ENCODE data around the gene LYRM4.

Gene LYRM4

DNA sequence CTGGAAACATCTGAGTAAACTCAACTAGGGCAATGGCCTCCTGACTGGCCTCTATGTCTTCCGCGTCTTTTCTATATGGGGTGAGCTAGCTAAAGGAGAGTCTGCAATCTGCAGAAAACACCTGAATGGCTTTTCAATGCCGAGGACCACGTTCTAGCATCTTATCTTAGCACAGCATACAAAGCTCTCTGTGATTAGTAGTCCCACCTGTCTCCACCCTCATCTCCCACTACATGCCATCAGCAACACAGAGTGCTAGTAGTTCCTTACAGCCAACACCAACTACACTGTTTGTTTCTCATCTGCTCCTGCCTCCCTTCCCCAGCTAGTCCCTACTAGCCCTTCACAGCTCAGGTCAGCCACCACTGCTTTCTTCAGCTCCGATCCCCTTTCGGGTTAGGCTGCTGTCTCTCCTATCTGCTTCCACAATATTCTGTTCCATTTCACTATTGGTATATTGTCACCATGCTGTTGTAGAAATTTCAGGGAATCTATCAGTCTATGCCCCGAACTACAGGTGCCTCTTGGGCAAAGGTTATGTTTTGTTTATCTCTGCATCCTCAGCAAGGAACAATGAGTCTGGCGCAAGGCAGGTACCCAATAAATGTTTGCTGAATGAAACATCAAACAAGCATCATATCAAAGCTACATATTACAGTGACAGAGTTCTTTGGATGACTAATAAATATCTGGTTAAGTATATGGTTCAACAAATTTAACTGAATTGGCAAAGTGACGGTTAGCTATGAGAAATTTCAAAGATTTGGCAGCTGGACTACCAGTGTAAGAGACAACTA, 12.2 kb downstream of the LYRM4 start:
- DNase-seq (ENCODE audit: low read depth, low spot score), result no peak
- peak overlapping the region; percentile 71 for H3K27ac ChIP-seq

DNA sequence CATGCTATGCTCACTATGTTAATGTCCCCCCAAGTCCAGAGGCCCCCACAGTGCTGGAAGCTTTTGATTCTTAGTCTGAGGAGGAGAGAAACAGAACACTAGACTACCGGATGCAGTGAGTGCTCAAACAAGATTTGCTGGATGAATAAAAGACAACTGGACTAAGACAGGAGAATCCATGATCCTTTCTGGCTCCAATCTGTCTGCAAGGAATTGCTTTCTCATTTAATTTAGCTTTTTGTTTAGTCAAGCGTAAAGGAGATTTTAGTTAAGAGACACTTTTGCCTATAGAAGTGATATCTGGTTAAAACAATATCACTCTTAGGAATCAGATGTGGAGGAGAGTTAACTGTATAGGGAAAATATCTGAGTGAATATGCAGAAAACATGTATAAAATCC, 13.5 kb downstream of the LYRM4 start:
- DNase-seq (ENCODE audit: low read depth, low spot score), result no peak

GRCh38 chr6:5246141-5247097, 14.3 kb downstream of the LYRM4 start:
- no peak for DNase-seq (ENCODE audit: low read depth, low spot score)

More for the DNA sequence above, 13.5 kb downstream of the LYRM4 start:
- H3K27ac ChIP-seq, result no peak overlapping the region

GRCh38 chr6:5243069-5243468, 17.7 kb downstream of the LYRM4 start:
- no peak overlapping the region for H3K27ac ChIP-seq
- DNase-seq (ENCODE audit: low read depth, low spot score), result no peak

More at GRCh38 chr6:5246141-5247097, 14.3 kb downstream of the LYRM4 start:
- no peak overlapping the region for H3K27ac ChIP-seq

DNA sequence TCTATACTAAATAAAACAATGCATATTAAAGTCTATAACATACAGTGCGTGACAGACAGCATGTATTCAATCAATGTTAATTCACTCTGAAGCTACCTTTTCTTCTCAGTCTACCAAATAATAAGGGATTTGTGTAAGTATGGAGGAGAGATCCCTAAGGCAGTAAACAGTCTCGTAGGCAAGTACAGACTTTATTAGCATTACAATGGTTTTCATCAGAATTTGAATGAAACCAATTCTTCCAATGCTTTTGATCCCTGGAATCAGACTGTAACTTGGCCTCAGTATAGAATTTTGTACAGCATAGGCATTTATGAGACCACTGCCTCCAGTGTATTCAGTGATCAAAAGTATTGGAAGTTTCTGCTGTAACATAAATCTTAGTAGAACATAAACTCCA, 19.5 kb downstream of the LYRM4 start:
- DNase-seq (ENCODE audit: low read depth, low spot score), result no peak
- H3K27ac ChIP-seq, result no peak overlapping the region

- no peak for DNase-seq (ENCODE audit: low read depth, low spot score)
- no peak overlapping the region for H3K27ac ChIP-seq
Observed at GRCh38 chr6:5238336-5238735, 22.4 kb downstream of the LYRM4 start.

DNA sequence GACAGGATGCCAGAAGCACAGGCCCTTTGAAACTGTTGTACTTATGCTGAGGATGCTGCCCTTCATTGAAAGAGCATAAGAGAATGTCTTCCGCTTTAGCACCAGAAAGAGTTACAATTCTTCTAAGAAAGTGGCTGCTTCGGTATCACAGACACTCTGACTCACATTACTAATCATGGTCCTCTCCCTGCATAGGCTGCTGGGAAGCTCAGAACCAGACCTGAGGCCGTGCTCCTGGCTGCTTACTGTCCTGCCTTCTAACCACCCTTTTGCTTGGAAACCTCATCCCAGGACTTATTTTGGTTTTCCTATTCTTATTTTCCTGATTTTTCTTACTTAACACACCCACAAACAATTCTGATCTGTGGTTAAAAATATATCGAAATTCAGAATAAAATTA, 22.9 kb downstream of the LYRM4 start:
- H3K27ac ChIP-seq, result no peak overlapping the region
- DNase-seq (ENCODE audit: low read depth, low spot score), result no peak

GRCh38 chr6:5235830-5236229, 24.9 kb downstream of the LYRM4 start:
- no peak overlapping the region for H3K27ac ChIP-seq

DNA sequence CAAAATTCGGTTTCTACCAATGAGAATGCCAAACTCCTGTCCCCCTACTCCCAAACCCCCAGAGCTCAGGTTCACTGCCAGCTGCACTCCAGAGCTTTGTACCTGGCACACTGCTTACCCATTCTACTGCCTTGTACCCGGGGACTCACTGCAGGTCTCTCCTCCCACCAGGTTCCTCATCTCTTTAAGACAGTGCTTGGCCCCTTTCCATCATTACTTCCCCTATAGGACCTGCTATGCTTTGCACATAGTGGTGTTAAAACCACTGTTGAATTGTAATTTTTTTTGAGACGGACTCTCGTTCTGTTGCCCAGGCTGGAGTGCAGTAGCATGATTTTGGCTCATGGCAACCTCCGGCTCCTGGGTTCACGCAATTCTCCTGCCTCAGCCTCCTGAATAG, 25.9 kb downstream of the LYRM4 start:
- H3K27ac ChIP-seq, result no peak overlapping the region
- no peak for DNase-seq (ENCODE audit: low read depth, low spot score)

More at GRCh38 chr6:5235830-5236229, 24.9 kb downstream of the LYRM4 start:
- no peak for DNase-seq (ENCODE audit: low read depth, low spot score)

DNA sequence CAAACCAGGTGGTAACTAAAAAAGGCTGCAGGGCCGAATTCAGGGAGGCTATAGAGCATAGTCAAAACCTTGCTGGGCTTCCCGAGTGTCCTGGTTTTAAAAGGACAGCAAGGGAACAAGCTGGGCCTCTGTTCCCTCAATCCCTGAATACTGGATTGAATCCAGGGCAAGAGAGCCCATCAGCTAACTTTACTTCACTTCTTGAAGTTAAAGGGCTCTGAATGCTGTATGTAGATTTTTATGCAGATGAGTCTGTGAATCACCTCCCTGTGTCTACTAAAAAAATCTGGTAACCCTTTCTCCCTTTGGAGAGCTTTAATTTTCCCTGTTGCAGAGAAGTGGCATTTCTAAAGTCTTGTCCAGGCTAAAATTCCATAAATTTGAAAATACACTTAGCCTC, 29.5 kb downstream of the LYRM4 start:
- H3K27ac ChIP-seq, result peak overlapping the region; percentile 31
- no peak for DNase-seq (ENCODE audit: low read depth, low spot score)

DNA sequence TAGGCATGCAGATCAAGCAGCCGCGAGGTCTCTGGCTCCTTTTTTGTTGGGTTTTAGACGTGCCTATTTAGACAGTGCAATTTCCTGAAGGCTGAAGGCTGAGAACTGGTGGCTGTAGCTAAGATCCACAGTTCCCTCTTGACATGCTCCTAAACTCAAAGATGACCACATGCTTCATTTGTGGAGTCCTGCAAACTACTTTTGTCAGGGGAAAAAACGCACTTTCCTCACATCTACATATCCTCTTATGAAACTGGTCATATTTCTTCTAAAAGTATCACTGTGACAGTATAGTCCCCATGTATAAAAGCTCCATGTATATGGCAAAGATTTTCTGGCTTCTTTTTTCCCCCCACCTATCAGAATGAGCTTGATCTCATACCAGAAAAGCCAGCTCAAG, 30.7 kb downstream of the LYRM4 start:
- no peak overlapping the region for H3K27ac ChIP-seq
- no peak for DNase-seq (ENCODE audit: low read depth, low spot score)

GRCh38 chr6:5229356-5229755, 31.4 kb downstream of the LYRM4 start:
- no peak overlapping the region for H3K27ac ChIP-seq

DNA sequence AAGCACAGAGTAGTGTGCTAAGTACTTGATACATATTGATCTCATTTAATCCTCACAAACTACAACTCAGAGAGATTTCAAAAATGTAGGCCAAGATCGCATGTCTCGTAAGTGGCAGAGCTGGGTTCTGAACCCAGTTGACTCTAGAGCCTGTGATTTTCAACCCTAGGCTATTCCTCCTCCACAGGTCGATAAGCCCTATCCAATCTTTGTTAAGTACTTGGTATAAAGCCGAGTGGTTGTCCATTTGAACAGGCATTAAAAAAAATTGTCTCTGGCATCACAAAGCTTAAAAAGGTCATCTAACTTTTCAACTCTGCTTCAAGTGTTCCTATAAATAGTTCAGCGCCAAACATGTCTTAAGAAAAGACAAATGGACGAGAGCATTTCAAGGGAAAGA, 37.4 kb downstream of the LYRM4 start:
- H3K27ac ChIP-seq, result no peak overlapping the region

More at GRCh38 chr6:5229356-5229755, 31.4 kb downstream of the LYRM4 start:
- no peak for DNase-seq (ENCODE audit: low read depth, low spot score)

DNA sequence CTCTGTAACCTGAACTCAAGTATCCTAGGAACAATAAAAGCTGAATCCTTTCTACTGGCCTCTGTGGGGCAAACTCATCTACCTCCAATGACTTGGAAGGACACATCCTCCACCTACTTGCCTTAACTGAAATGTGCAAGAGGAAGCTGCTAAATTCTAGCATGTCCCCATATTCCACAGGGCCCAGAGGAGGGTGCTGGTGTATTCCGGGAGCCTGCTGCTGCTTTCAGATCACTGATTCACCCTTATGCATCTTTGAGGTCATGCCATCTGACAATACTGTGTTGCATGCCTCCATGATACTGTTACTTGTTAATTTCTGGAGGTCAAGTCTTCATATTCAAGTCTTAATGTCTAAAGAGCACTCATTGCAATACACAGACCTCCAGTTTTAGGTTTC, 40.3 kb downstream of the LYRM4 start:
- no peak for DNase-seq (ENCODE audit: low read depth, low spot score)
- H3K27ac ChIP-seq, result no peak overlapping the region

More for the DNA sequence above, 37.4 kb downstream of the LYRM4 start:
- no peak for DNase-seq (ENCODE audit: low read depth, low spot score)

DNA sequence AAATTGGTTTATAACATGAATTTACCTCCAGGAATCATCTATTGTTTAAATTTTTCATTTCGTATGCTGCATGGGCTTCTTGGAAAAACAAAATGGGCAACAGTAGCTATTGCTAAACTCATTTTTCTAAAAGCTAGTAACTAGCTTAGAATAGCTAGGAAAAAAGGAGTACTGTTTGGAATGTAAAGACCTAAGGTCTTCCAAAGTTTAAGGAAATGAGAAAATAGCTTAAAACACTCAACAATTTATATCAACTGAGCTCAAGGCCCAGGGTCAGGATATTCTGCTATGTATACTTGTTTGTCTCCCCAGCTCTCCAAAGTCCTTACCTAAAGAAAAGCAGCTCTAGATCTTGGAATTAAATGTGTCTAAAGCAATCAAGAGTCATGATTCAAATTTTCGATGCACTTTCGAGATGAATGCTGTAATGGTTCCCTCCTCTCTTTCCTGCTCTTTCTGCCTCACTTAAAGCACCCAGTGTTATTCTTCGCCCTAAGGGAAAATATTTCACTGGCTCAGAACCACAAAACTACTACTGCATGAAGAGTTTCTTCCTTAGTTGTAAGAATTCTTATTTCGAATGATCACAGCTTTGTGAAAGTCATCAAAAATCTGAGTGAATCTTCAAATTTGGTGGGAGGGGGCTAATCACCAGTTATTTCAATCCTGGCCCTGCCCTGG, 41.6 kb downstream of the LYRM4 start:
- no peak overlapping the region for H3K27ac ChIP-seq
- DNase-seq (ENCODE audit: low read depth, low spot score), result no peak

GRCh38 chr6:5217356-5217755, 43.4 kb downstream of the LYRM4 start:
- DNase-seq (ENCODE audit: low read depth, low spot score), result no peak
- no peak overlapping the region for H3K27ac ChIP-seq

DNA sequence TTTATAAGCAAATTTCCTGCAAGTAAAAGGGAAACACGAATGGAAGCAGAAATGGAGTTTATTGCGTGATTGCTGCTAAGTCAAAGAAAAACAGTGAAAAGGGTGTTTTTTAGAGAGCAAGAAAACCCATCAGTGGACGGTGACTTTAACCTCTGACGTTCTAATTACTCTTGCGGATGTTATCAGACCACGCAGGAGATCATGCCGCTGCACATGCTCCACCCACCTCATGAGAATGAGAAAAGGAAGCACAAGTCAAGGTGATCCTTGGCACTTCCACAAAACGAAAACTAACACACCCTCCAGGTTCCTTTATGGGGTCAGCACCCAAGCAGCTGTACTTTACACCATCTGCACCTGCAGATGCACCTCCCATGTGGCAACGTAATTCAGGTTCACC, 45.0 kb downstream of the LYRM4 start:
- H3K27ac ChIP-seq, result no peak overlapping the region
- no peak for DNase-seq (ENCODE audit: low read depth, low spot score)

DNA sequence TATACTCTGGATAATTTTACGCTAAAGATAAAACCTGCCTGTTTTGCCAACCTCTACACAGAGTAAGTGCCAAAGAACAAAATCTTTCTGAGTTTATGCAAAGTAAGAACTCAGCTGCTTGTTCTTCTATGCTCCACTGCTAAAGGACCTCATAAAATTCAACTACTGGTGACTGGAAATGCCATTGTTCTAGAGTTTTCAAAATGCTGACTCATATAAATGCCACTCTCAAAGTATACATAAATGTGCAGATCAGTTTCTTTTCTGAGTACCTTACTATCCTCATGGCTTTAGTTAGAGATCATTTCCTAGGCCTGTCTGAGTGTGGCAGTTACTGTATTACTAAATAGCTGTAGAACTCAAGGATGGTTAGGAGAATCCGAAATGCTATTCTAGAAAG, 45.6 kb downstream of the LYRM4 start:
- H3K27ac ChIP-seq, result no peak overlapping the region
- no peak for DNase-seq (ENCODE audit: low read depth, low spot score)

DNA sequence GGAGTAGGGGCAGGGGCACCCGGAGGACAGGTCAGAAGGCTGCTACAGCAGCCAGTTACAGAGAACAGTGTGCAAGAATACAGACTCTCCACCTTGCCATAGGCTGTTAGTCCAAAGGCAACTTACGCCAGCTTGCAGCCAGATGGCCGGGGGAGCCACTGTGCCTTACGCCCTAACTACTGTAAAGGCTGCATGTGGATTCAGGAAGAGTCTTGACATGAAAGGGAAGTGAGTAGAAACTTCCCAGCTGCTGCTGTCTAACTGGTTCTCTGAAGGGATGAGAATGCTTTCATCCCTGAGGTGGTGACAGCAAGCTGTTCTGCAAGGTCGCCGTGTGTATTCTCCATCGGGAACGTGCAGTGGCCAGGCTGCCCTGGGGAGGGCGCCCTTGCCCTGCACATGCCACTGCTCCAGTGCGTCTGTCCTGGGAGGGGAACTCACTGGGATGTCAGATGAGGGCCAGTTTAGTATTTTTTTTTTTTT, 46.1 kb downstream of the LYRM4 start:
- H3K27ac ChIP-seq, result no peak overlapping the region
- no peak for DNase-seq (ENCODE audit: low read depth, low spot score)

DNA sequence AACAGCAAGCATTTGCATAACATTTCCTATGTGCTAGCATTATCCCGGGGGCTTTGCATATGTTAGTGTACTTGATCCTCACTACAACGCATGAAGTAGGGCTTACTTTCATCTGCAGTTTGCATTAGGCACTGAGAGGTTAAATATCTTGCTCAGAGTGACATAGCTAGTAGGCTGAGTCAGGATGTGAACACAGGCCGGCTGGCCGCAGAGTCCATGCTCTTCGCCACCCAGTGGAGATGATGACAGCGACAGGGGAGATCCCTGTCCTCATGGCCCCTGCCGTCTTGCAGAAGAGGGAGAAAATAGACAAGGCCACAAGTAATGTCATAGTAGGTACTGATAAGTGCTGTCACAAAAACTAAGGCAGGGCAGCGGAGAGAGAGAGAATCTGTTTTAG, 46.9 kb downstream of the LYRM4 start:
- DNase-seq (ENCODE audit: low read depth, low spot score), result no peak
- no peak overlapping the region for H3K27ac ChIP-seq
